ENCODE results near the gene SLC1A4.
"Not testable (repeated sequence)": the region's sequence is repeated elsewhere in the genome, so short reads cannot be mapped to it uniquely, and the experiment has no call there.

Gene SLC1A4

GRCh38 chr2:65027616-65028244 is 38.5 kb downstream of the SLC1A4 start:
- no peak for DNase-seq

GRCh38 chr2:65030476-65031332 is 41.5 kb downstream of the SLC1A4 start:
- DNase-seq: no peak

- DNase-seq: peak; percentile 65
Measured at GRCh38 chr2:65031341-65032018, 42.3 kb downstream of the SLC1A4 start.

GRCh38 chr2:65032019-65032975 is 43.1 kb downstream of the SLC1A4 start:
- DNase-seq: peak; percentile 40

- peak; percentile 44 for DNase-seq
Measured at GRCh38 chr2:65033178-65033577, 44.0 kb downstream of the SLC1A4 start.

GRCh38 chr2:65033667-65034066 is 44.5 kb downstream of the SLC1A4 start:
- DNase-seq: not testable (repeated sequence)

- DNase-seq: no peak
Measured at GRCh38 chr2:65035351-65035943, 46.2 kb downstream of the SLC1A4 start.

- no peak for DNase-seq
Measured at GRCh38 chr2:65037178-65037577, 48.0 kb downstream of the SLC1A4 start.

- no peak for DNase-seq
Measured at GRCh38 chr2:65039640-65040039, 50.4 kb downstream of the SLC1A4 start.

GRCh38 chr2:65040400-65041261 is 51.4 kb downstream of the SLC1A4 start:
- peak; percentile 74 for DNase-seq

GRCh38 chr2:65043001-65043400 is 53.8 kb downstream of the SLC1A4 start:
- no peak for DNase-seq

GRCh38 chr2:65044097-65044735 is 55.0 kb downstream of the SLC1A4 start:
- no peak for DNase-seq

GRCh38 chr2:65045651-65046050 is 56.5 kb downstream of the SLC1A4 start:
- no peak for DNase-seq

- DNase-seq: no peak
Measured at GRCh38 chr2:65046633-65047407, 57.6 kb downstream of the SLC1A4 start.

- peak; percentile 16 for DNase-seq
Measured at GRCh38 chr2:65049010-65049639, 59.9 kb downstream of the SLC1A4 start.

GRCh38 chr2:65050931-65051330 is 61.7 kb downstream of the SLC1A4 start:
- DNase-seq: no peak

- DNase-seq: no peak
Measured at GRCh38 chr2:65053199-65053598, 64.0 kb downstream of the SLC1A4 start.

GRCh38 chr2:65054749-65055421 is 65.7 kb downstream of the SLC1A4 start:
- DNase-seq: no peak
